GM18498 (cell line): ENCODE results near the gene FGG.

ENCODE experiments used
- ATAC-seq: cut with Tn5 transposase; IDR thresholded peaks from one replicate; pipeline ENCODE4 v1.9.1; 2021; ENCODE audit warnings: mild to moderate bottlenecking, moderate library complexity; ENCODE audit not compliant: unreplicated experiment

The FGG gene

DNA sequence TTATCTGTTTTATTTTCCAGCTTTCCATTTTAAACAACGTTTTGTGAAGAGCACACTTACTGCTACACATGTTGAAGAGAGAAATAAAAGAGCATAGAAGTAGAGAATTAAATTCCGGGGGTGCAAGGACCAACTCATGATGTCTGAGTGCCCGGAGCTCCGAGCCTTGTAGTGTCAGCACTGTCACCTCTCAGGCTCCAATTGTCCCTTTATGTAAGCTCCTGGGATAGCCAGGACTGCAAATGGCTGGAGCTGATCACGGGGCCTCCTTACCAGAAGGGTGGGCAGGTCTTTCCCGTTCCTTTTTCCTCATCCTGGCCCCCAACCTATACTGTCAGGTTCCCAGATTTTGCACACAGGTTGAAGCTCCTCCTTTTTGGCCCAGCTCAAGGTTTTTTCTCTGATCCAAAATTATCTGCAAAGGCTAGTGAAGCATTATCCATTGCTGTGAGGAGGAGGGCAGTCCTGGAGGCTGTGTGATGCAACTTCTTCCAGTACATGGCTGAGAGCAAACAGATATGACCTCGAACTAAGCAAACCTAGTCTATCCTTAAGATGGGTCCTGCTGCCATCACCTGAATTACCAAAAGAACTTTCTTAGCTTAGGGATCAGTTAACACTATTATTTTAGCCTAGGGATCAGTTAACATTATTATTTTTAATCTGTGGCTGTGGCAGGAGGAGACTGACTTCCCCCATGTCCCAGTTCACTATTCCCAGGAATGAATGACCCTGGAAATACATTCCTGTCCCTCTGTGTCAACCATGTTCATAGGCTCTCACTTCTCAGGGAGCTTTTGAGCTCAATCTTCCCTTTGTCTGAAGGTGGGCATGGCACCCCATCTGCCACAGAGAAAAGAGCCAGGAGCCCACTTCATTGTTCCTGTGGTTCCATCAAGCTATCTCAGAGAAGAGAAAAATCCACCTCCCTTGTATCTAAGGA lies at the start of gene FGG:
Gene FGG (minus strand): TSS at position 185 of the 943 bp plus-strand sequence. CDS start 47 bp downstream, at position 138.
- no peak for ATAC-seq

DNA sequence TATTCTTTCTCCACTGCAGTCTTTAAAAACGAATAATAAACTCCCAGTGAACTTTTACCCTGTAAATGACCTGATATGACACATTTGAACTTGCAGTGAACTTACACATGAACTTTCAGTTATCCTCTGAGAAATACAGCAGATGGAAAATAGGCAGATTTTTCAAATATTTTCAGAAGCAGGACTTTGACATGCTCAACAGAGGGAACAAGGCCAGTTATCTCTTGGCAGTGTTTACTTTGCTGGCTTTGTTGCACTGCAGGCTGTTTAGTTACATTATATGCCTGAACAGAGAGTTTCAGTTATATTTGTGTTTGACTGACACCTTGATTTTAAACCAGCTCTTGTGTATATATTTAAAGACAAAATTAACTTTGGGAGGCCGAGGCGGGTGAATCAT lies 47.6 kb upstream of the FGG start:
- ATAC-seq = no peak

- ATAC-seq = no peak
Measured at GRCh38 chr4:154658680-154659405, 46.4 kb upstream of the FGG start.

- no peak for ATAC-seq
Measured at GRCh38 chr4:154643493-154643892, 31.0 kb upstream of the FGG start.

DNA sequence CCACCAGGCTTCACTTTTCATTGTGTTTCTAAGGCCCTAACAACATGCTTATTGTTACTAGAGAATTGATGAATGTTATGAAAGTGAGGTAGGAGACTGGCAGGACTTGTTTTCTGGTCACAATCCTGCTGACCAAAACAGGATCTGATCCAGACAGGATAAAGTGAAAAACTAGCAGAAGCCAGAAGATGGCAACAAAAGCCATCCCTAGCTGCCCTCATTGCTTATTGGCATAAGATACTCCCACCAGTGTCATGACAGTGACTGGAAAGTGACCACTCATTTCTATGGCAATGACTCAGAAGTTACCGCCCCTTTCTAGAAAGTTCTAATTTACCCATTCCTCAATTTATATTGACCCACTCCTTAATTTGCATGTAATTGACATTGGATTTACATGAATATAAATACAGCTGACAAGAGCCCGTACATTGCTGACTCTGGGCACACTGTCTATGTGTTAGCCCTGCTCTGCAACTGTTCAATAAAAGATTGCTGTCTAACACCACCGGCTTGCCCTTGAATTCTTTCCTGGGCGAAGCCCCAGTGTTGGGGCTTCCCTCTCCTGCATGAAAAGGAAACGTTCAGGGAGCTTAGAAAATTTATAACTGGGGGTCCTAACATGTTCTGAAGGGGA lies 30.0 kb upstream of the FGG start:
- no peak for ATAC-seq

DNA sequence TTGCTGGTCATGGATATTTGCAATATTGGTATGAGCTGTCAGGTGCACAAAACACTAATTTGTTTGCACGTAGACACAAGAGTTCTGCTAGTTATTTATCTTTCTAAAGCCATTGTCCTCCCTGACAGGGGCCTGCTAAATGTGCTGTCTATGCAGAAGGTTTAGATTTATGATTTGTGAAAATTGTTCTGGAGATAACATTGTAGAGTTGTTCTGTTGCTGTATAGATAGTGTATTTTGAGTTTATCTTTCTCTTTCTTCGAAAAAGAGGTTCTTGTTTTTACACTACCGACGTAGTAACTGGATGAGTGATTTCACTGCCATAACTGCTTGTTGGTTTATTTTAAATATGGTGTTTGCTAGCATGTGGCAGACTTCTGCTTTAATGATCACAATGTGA lies 28.5 kb upstream of the FGG start:
- no peak for ATAC-seq

DNA sequence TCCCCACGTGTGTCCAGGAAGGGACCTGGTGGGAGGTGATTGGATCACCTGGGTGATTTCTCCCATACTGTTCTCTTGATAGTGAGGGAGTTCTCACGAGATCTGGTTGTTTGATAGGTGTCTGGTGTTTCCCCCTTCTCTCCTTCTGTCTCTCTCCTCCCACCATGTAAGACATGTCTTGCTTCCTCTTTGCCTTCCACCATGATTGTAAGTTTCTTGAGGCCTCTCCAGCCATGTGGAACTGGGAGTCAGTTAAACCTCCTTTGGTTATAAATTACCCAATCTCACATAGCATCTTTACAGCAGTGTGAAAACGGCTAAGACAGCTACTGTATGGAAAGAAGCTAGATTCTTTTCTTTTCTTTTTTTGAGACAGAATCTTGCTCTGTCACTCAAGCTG lies 21.6 kb upstream of the FGG start:
- no peak for ATAC-seq

- ATAC-seq = no peak
Measured at GRCh38 chr4:154631828-154632227, 19.4 kb upstream of the FGG start.

GRCh38 chr4:154630324-154630723 lies 17.9 kb upstream of the FGG start:
- no peak for ATAC-seq

DNA sequence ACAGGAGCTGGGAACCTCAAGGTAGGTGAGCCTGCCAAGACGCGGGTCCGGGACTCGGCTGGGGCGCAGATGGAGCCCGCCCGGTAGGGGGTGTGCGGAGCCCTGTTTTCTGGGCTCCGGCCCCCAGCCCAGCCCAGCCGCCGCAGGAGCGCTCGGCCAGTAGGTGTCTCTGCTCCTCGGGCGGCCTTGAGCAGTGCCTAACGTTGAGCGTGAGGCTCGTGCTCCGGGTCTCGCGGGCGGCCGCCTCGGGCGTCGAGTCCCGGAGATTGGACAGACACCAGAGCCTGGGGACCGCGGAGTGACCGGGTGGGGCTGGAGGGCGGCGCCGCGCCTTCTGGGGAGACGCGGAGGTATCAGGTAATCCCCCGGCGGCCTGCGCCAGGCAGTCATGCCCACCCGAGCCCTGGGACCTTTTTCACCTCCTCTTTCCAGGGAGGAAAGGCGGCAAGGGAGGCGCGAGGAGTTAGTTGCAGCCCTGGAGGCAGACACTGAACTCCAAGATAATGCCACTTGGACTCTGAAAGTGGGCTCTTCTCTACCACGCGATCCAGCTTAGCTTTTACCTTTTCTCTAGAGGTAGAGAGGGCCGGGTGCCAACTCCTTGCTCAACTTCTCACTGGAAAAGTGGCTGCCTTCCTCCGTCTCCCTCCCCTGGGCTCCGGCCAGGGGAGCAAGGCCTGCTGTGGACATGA lies 14.5 kb upstream of the FGG start:
- peak; percentile 98 for ATAC-seq

GRCh38 chr4:154625971-154626370 lies 13.5 kb upstream of the FGG start:
- no peak for ATAC-seq

DNA sequence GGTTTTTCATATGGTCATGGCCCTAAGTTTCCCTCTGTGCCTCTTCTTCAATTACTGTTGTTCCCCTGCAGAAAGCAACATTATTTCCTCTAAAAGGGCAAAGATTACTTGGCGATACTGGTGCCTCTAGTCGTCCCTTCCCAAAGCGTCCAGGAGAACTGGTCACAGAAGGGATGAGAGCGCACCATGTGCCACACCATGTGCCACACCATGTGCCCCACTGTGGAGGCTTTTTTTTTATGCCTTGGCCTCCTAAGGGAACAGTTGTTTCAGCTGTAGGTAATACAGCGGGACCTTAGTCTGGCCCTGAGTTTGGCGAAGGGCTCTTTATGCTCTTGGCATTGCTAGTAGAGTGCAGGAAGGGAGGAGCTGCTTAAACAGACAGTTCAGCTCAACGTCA lies 11.5 kb upstream of the FGG start:
- no peak for ATAC-seq

- no peak for ATAC-seq
Measured at GRCh38 chr4:154623436-154623835, 11.0 kb upstream of the FGG start.

DNA sequence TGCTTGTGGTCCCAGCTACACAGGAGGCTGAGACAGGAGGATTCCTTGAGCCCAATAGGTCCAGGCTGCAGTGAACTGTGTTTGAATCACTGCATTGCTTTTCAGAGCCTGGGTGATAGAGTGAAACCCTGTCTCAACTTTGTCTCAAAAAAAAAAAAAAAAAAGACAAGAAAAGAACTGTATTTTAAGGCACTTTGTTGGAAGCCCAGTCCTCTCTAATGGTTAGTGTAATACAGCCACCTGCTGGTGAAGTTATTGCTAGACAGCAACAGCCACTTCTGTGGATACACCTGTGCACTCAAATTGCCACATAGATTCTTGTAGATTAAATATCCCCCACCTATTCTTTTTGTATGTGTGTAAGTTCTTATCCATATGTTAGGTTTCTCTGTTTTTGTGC lies 10.1 kb upstream of the FGG start:
- peak; percentile 48 for ATAC-seq

DNA sequence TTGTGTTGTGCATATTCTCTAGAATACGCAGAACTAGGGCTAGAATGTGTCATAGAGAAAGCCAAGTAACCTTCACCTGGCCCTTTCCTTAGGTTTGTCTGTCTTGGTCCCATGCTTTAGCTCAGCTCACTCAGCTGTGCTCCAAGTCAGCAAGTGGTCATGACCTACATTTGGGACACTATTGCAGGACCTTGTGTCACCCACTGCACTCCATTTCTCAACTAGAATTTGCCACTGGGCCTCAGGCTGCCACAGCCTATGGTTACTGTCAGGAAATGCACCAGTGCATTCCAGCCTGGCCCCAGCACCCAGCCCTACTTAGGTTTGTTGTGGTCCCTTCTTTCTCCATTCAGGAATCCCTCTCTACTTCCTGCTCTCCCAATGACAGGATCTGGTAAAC lies 7.7 kb upstream of the FGG start:
- ATAC-seq = no peak

DNA sequence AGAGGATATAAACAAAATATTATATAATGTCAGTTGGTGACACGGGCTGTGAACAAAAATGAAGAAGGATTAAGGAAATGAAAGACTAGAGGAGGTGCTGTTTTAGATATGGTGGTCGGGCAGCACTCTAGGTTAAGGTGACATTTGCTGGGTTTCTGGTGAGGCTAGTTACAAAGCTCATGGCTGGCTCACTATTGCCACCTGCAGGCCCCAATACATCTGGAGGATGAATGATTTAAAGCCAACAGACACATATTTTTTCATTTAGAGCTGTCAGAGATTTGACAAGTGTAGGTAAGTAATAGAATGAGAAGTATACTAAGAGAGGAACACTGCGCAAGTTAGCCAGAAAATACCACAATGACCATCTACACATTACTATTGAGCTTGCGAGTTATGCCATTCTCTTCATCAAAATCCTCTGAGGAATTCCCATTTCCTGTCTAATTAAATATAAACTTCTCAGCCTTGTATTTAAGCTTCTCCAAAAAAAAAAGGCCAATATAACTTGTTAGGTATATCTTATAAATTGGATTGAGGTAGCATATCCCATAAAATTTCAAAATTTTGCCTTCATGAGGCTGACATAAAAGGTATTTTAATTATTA lies 6.4 kb upstream of the FGG start:
- peak; percentile 71 for ATAC-seq

DNA sequence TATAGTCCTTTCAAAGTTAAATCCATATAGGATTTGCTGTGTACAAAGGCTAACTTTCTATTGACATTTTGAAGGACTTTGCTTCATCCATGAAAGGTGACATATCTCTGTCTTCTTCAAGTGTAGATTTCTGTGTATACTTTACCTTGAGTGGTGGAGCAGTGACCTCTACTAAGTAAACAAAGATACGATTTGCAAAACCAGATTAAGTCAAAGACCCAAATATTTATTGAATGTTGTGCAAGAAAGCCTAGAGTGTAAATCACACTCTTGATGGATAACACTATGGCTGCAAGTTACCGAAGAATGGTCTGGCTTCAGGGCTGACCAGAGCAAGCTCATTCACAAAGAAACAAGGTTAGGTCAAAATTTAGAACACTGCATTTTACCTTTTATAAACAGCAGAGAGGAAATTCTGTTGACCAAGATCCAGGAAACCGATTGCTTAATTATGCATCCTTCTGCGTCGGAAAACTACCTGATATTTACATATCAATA lies 5.4 kb upstream of the FGG start:
- ATAC-seq = no peak

DNA sequence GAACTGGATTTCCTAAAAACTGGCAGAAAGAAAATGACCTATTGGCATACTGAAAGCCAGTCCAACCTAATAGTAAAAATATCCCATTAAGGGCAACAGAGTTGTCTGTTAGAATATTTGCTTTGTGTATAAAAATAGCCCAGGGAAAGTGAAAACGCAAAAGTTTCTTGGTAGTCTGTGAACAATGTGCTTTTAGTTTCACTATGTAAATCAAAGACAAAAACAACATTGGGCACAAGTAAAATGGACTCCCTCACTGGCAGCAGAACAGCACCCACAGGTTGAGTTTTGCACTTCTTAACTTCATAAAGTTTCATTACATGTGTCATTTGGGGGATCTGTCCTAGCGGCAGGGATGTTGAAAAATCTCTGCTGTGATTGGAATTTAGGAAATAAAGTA lies 4.3 kb upstream of the FGG start:
- ATAC-seq = peak; percentile 92

DNA sequence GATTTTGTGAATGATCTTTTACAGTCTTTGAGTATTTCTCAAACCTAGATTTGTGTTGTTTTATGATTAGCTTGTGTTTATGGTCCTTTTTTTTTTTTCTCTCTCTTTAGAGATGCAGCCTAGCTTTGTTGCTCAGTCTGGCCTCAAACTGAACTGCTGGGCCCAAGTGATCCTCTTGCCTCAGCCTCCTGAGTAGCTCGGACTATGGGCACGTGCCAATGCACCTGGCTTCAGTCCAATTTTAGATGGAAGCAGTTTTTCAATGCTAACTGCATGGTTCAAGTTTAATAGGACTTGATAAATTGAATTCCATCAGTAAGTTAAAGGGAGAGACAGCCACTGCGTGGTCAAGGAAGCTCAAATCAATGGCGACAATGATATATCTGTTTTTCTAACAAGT lies 3.8 kb upstream of the FGG start:
- peak; percentile 8 for ATAC-seq

DNA sequence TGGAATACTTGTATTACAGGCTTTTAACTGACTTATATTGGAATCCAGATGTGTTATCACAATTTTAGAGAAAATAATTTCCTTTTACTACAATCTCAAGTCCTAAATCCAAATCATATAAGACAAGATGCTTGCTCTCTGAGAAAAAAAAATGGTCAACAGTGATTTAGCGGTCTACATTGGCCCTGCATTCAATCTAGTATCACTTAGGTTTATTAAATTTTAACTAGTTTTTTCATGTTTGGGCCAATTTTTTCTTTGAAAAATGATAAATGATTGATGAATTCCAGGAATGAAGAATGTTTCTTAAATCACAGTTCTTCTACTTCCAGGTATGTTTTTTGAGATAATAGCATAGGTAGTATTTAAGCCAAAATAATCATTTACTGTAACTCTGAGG lies 2.8 kb upstream of the FGG start:
- ATAC-seq = no peak
